Stimulated activated CD4-positive, alpha-beta T cell treated with anti-CD3 and anti-CD28 coated beads, TNF-alpha, amount 100 ng/mL, for 48 hours (primary cell): Measurements from ENCODE around the gene SHB.

Experiments
- DNase-seq, 3 donors: peaks; one replicate each; pipeline ENCODE4 v3.0.0-alpha.2; 2020; ENCODE audit warnings: low read depth in 3 of 3

Gene SHB

GRCh38 chr9:37935096-37935495 is 133.9 kb downstream of the SHB start:
- no peak for DNase-seq

- no peak for DNase-seq
Measured at GRCh38 chr9:37931592-37931991, 137.4 kb downstream of the SHB start.

GRCh38 chr9:37929441-37929895 is 139.6 kb downstream of the SHB start:
- DNase-seq = no peak

GRCh38 chr9:37928552-37929430 is 140.2 kb downstream of the SHB start:
- DNase-seq = no peak

- DNase-seq = no peak
Measured at GRCh38 chr9:37927601-37928551, 141.2 kb downstream of the SHB start.

- no peak for DNase-seq
Measured at GRCh38 chr9:37927132-37927531, 141.9 kb downstream of the SHB start.

- DNase-seq = no peak
Measured at GRCh38 chr9:37926737-37927118, 142.3 kb downstream of the SHB start.

GRCh38 chr9:37925786-37926736 is 143.0 kb downstream of the SHB start:
- no peak for DNase-seq

GRCh38 chr9:37925006-37925405 is 144.0 kb downstream of the SHB start:
- no peak for DNase-seq

GRCh38 chr9:37924538-37924937 is 144.5 kb downstream of the SHB start:
- no peak for DNase-seq

GRCh38 chr9:37923796-37924427 is 145.1 kb downstream of the SHB start:
- no peak for DNase-seq

- no peak for DNase-seq
Measured at GRCh38 chr9:37923118-37923795, 145.8 kb downstream of the SHB start.

- no peak for DNase-seq
Measured at GRCh38 chr9:37922363-37923117, 146.5 kb downstream of the SHB start.

GRCh38 chr9:37921546-37922300 is 147.3 kb downstream of the SHB start:
- no peak for DNase-seq

GRCh38 chr9:37921168-37921510 is 147.9 kb downstream of the SHB start:
- DNase-seq = no peak

- no peak for DNase-seq
Measured at GRCh38 chr9:37920471-37921167, 148.4 kb downstream of the SHB start.

- no peak for DNase-seq
Measured at GRCh38 chr9:37919956-37920335, 149.1 kb downstream of the SHB start.

GRCh38 chr9:37919246-37919955 is 149.6 kb downstream of the SHB start:
- no peak for DNase-seq
